ENCODE results near the gene ADRM1. TPM values are rescaled to one million over a fixed set of nuclear protein-coding genes. Genes with fewer than 3 reads are reported as not detected.
A peak's percentile ranks its signal among the peaks of the same experiment; 100 is the strongest.

ADRM1 gene
- total and polyA plus RNA-seq, 2 donors from 2014 or later: 64.4 to 79.4 TPM

DNA sequence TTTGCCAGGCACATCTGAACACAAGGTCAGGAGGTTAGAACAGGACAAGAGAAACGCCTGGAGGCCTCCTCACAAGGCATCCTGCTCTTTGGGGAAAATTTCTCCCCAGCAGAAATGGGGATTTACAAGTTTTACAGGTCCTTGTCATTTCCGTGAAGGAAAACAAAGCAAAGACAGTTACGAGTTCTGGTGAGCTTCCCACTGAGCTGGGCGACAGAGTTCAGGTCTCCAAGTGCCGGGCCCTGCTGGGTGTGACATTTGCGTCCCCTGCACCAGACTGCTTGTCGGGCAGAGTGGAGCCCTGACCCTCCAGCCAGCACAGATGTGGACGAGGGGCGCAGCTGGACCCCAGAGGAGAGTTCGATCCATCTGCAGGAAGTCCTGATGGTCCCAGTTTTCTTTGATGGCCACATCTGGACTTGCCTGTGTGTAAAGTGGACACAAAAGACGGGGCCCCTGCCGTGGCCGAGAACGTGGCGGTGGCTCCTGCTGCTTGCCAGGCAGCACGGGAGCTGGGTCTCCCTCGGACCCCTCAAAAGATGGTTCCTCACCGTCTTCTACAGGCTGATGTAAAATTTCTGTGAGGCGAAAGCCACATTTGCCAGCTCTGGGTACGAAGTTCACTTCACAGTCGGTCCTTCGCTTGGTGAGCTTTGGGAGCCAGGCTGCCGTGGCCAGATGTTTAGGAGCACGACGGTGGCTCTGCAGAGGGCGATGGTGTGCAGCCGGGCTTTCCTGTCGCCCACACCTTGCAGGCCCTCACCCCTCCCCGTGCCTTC lies 5.2 kb upstream of the ADRM1 start:
- Histone ChIP-seq H3K4me3 (ENCODE audit: low read length in 3 of 3) (no peak overlapping the region), H3K27ac (ENCODE audit: low read depth in 2 of 2, low read length in 2 of 2) (no peak overlapping the region), H3K9me3 (ENCODE audit: control insufficient read depth in 2 of 3, insufficient read depth in 1 of 3, low read length in 3 of 3) (no peaks in the 10 kb centered on the region), H3K36me3 (ENCODE audit: control insufficient read depth in 2 of 3, insufficient read depth in 3 of 3, low read length in 3 of 3) (peaks cover 0 to 20% (median 19%) of the 10 kb centered on the region in 3 donors), H3K4me1 (ENCODE audit: control insufficient read depth in 2 of 3, insufficient read depth in 2 of 3, low read depth in 1 of 3, low read length in 3 of 3) (no peaks in the 10 kb centered on the region), H3K9ac (ENCODE audit: low read length in 3 of 3) (no peak overlapping the region), H3K27me3 (ENCODE audit: control insufficient read depth, insufficient read depth, low read length) (no peaks in the 10 kb centered on the region)
- FAIRE-seq: no peak
- TF ChIP-seq, protein P1, sequence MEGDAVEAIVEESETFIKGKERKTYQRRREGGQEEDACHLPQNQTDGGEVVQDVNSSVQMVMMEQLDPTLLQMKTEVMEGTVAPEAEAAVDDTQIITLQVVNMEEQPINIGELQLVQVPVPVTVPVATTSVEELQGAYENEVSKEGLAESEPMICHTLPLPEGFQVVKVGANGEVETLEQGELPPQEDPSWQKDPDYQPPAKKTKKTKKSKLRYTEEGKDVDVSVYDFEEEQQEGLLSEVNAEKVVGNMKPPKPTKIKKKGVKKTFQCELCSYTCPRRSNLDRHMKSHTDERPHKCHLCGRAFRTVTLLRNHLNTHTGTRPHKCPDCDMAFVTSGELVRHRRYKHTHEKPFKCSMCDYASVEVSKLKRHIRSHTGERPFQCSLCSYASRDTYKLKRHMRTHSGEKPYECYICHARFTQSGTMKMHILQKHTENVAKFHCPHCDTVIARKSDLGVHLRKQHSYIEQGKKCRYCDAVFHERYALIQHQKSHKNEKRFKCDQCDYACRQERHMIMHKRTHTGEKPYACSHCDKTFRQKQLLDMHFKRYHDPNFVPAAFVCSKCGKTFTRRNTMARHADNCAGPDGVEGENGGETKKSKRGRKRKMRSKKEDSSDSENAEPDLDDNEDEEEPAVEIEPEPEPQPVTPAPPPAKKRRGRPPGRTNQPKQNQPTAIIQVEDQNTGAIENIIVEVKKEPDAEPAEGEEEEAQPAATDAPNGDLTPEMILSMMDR (IDR thresholded peaks at IDR 0.05; ENCODE audit: borderline replicate concordance, extremely low read depth, insufficient read depth): no peak
- intact Hi-C loops (cut with DNase I): no loop called here
- DNase-seq: no peak

- Histone ChIP-seq H3K4me3 (ENCODE audit: low read length in 3 of 3) (no peak overlapping the region), H3K27me3 (ENCODE audit: control insufficient read depth, insufficient read depth, low read length) (no peaks in the 10 kb centered on the region), H3K9ac (ENCODE audit: low read length in 3 of 3) (no peak overlapping the region), H3K9me3 (ENCODE audit: control insufficient read depth in 2 of 3, insufficient read depth in 1 of 3, low read length in 3 of 3) (no peaks in the 10 kb centered on the region), H3K27ac (ENCODE audit: low read depth in 2 of 2, low read length in 2 of 2) (no peak overlapping the region), H3K4me1 (ENCODE audit: control insufficient read depth in 2 of 3, insufficient read depth in 2 of 3, low read depth in 1 of 3, low read length in 3 of 3) (peaks cover 0 to 2% (median 0%) of the 10 kb centered on the region in 3 donors), H3K36me3 (ENCODE audit: control insufficient read depth in 2 of 3, insufficient read depth in 3 of 3, low read length in 3 of 3) (peaks cover 0 to 15% (median 13%) of the 10 kb centered on the region in 3 donors)
- FAIRE-seq: no peak
- intact Hi-C loops (cut with DNase I): no loop called here
- DNase-seq: peak in 1 of 5 donors; percentile 71
- TF ChIP-seq, protein P1 (IDR thresholded peaks at IDR 0.05; ENCODE audit: borderline replicate concordance, extremely low read depth, insufficient read depth): no peak
Measured at GRCh38 chr20:62298577-62299249, 4.1 kb upstream of the ADRM1 start.

DNA sequence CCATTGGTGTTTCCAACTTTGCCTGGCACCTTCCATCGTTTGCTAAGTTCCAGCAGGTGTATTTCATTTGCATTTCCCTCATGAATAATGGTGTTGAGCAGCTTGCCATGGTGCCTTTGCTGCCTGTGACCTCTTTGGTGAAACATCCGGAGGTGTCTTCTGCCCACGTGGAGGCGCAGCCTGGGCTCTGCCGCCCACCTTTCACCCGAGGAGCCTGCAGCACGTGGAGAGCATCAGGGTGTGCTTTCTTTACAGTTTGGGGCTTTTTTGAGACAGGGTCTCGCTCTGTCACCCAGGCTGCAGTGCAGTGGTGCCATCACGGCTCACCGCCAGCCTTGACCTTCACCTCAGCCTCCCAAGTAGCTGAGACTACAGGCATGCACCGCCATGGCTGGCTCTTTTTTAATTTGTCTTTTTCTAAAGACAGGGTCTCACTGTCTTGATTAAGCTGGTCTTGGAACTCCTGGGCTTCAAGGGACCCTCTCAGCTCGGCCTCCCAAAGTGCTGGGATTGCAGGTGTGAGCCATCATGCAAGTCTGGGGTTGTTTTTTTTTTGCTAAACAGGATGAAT lies 3.0 kb upstream of the ADRM1 start:
- Histone ChIP-seq H3K9me3 (ENCODE audit: control insufficient read depth in 2 of 3, insufficient read depth in 1 of 3, low read length in 3 of 3) (no peaks in the 10 kb centered on the region), H3K9ac (ENCODE audit: low read length in 3 of 3) (no peak overlapping the region), H3K4me3 (ENCODE audit: low read length in 3 of 3) (no peak overlapping the region), H3K4me1 (ENCODE audit: control insufficient read depth in 2 of 3, insufficient read depth in 2 of 3, low read depth in 1 of 3, low read length in 3 of 3) (peaks cover 0 to 12% (median 8%) of the 10 kb centered on the region in 3 donors), H3K27ac (ENCODE audit: low read depth in 2 of 2, low read length in 2 of 2) (no peak overlapping the region), H3K27me3 (ENCODE audit: control insufficient read depth, insufficient read depth, low read length) (no peaks in the 10 kb centered on the region), H3K36me3 (ENCODE audit: control insufficient read depth in 2 of 3, insufficient read depth in 3 of 3, low read length in 3 of 3) (peaks cover 0 to 9% (median 8%) of the 10 kb centered on the region in 3 donors)
- TF ChIP-seq, protein P1 (IDR thresholded peaks at IDR 0.05; ENCODE audit: borderline replicate concordance, extremely low read depth, insufficient read depth): no peak
- no peak for DNase-seq
- intact Hi-C loops (cut with DNase I): loop anchor here (5.0 kb wide), 1 partner anchor 78 kb away; no protein-coding TSS in a partner anchor
- FAIRE-seq: no peak

Data from kidney (tissue), 14 donors.